Measurements from ENCODE around the gene SMARCC2.

The SMARCC2 gene

GRCh38 chr12:56162468-56163290, 26.6 kb downstream of the SMARCC2 start:
- TF ChIP-seq CTCF (IDR thresholded peaks at IDR 0.05; ENCODE audit: low read depth, low read length, missing control alignments), result no peak
- H3K27ac ChIP-seq, result peak overlapping the region; percentile 14
- in situ Hi-C loops (cut with HindIII; ENCODE audit: low pct_ligation_motif_present, low sequenced_read_pairs), result no loop called here
- no peaks in the 10 kb centered on the region for H3K27me3 ChIP-seq (replicated peaks)
- peaks cover 71% of the 10 kb centered on the region for H3K36me3 ChIP-seq (replicated peaks)
- DNase-seq, result peak; percentile 33
- no peak overlapping the region for H3K4me3 ChIP-seq (ENCODE audit: low read depth, low read length)

- Histone ChIP-seq H3K36me3 (replicated peaks) (peaks cover 67% of the 10 kb centered on the region), H3K27me3 (replicated peaks) (no peaks in the 10 kb centered on the region), H3K27ac (no peak overlapping the region), H3K4me3 (ENCODE audit: low read depth, low read length) (peak overlapping the region; percentile 99)
- no peak for DNase-seq
- in situ Hi-C loops (cut with HindIII; ENCODE audit: low pct_ligation_motif_present, low sequenced_read_pairs), result no loop called here
- TF ChIP-seq CTCF (IDR thresholded peaks at IDR 0.05; ENCODE audit: low read depth, low read length, missing control alignments), result no peak
Observed at GRCh38 chr12:56161690-56162351, 27.5 kb downstream of the SMARCC2 start.

GRCh38 chr12:56160894-56161689, 28.2 kb downstream of the SMARCC2 start:
- DNase-seq, result no peak
- in situ Hi-C loops (cut with HindIII; ENCODE audit: low pct_ligation_motif_present, low sequenced_read_pairs), result no loop called here
- peak overlapping the region; percentile 99 for H3K4me3 ChIP-seq (ENCODE audit: low read depth, low read length)
- peaks cover 62% of the 10 kb centered on the region for H3K36me3 ChIP-seq (replicated peaks)
- TF ChIP-seq CTCF (IDR thresholded peaks at IDR 0.05; ENCODE audit: low read depth, low read length, missing control alignments), result no peak
- no peaks in the 10 kb centered on the region for H3K27me3 ChIP-seq (replicated peaks)
- H3K27ac ChIP-seq, result no peak overlapping the region

GRCh38 chr12:56160193-56160763, 29.0 kb downstream of the SMARCC2 start:
- H3K4me3 ChIP-seq (ENCODE audit: low read depth, low read length), result peak overlapping the region; percentile 99
- no peaks in the 10 kb centered on the region for H3K27me3 ChIP-seq (replicated peaks)
- peak; percentile 52 for DNase-seq
- H3K36me3 ChIP-seq (replicated peaks), result peaks cover 55% of the 10 kb centered on the region
- H3K27ac ChIP-seq, result peak overlapping the region; percentile 13
- no peak for TF ChIP-seq CTCF (IDR thresholded peaks at IDR 0.05; ENCODE audit: low read depth, low read length, missing control alignments)
- in situ Hi-C loops (cut with HindIII; ENCODE audit: low pct_ligation_motif_present, low sequenced_read_pairs), result no loop called here

- TF ChIP-seq CTCF (IDR thresholded peaks at IDR 0.05; ENCODE audit: low read depth, low read length, missing control alignments), result no peak
- Histone ChIP-seq H3K4me3 (ENCODE audit: low read depth, low read length) (peak overlapping the region; percentile 99), H3K27ac (peak overlapping the region; percentile 95), H3K36me3 (replicated peaks) (peaks cover 50% of the 10 kb centered on the region), H3K27me3 (replicated peaks) (no peaks in the 10 kb centered on the region)
- no peak for DNase-seq
- in situ Hi-C loops (cut with HindIII; ENCODE audit: low pct_ligation_motif_present, low sequenced_read_pairs), result no loop called here
Observed at GRCh38 chr12:56159482-56160192, 29.6 kb downstream of the SMARCC2 start.
